SHP77 (cell line): ENCODE measurements around the gene PTPRK.

Source experiments
- DNase-seq, 2 experiments: peaks; one replicate each; lab custom pipeline; 2025; lab: John Stamatoyannopoulos, UW

PTPRK gene

GRCh38 chr6:128280960-128281359 is 239.4 kb downstream of the PTPRK start:
- no peak for DNase-seq

- no peak for DNase-seq
Measured at GRCh38 chr6:128280066-128280465, 240.3 kb downstream of the PTPRK start.

GRCh38 chr6:128278836-128279235 is 241.6 kb downstream of the PTPRK start:
- DNase-seq: no peak

GRCh38 chr6:128277379-128277778 is 243.0 kb downstream of the PTPRK start:
- no peak for DNase-seq

- DNase-seq: no peak
Measured at GRCh38 chr6:128276311-128276710, 244.1 kb downstream of the PTPRK start.

- DNase-seq: no peak
Measured at GRCh38 chr6:128275681-128276080, 244.7 kb downstream of the PTPRK start.

GRCh38 chr6:128275030-128275429 is 245.4 kb downstream of the PTPRK start:
- no peak for DNase-seq

GRCh38 chr6:128271527-128271926 is 248.9 kb downstream of the PTPRK start:
- no peak for DNase-seq

- DNase-seq: no peak
Measured at GRCh38 chr6:128271011-128271410, 249.4 kb downstream of the PTPRK start.

- DNase-seq: no peak
Measured at GRCh38 chr6:128266946-128267345, 253.5 kb downstream of the PTPRK start.

- DNase-seq: no peak
Measured at GRCh38 chr6:128265706-128266105, 254.7 kb downstream of the PTPRK start.

- no peak for DNase-seq
Measured at GRCh38 chr6:128259730-128260685, 260.4 kb downstream of the PTPRK start.

- DNase-seq: no peak
Measured at GRCh38 chr6:128259029-128259724, 261.2 kb downstream of the PTPRK start.

- no peak for DNase-seq
Measured at GRCh38 chr6:128256095-128256494, 264.3 kb downstream of the PTPRK start.

GRCh38 chr6:128252341-128253176 is 267.8 kb downstream of the PTPRK start:
- DNase-seq: no peak

GRCh38 chr6:128251445-128252340 is 268.7 kb downstream of the PTPRK start:
- DNase-seq: no peak

- no peak for DNase-seq
Measured at GRCh38 chr6:128250370-128251070, 269.9 kb downstream of the PTPRK start.

- DNase-seq: no peak
Measured at GRCh38 chr6:128249429-128249828, 271.0 kb downstream of the PTPRK start.

GRCh38 chr6:128246472-128247260 is 273.7 kb downstream of the PTPRK start:
- DNase-seq: no peak
